GM12875 (cell line): ENCODE data around the gene VAV2.

ENCODE experiments used
- H3K4me3 ChIP-seq: one replicate; pipeline ENCODE4 v1.5.1; 2011; ENCODE audit warnings: low read depth, low read length, control low read depth
- CTCF ChIP-seq: IDR thresholded peaks from 2 replicates; pipeline ENCODE4 v1.5.1; 2011; ENCODE audit warnings: low read depth, mild to moderate bottlenecking, control low read depth, inconsistent platforms, low read length, moderate library complexity, borderline replicate concordance; ENCODE audit not compliant: insufficient read depth

VAV2 gene

GRCh38 chr9:134011401-134011800 is 19.3 kb upstream of the VAV2 start:
- TF ChIP-seq CTCF = no peak
- no peak overlapping the region for H3K4me3 ChIP-seq

- TF ChIP-seq CTCF = no peak
- no peak overlapping the region for H3K4me3 ChIP-seq
Observed at GRCh38 chr9:134010310-134011173, 18.4 kb upstream of the VAV2 start.

- TF ChIP-seq CTCF = no peak
- H3K4me3 ChIP-seq = no peak overlapping the region
Observed at GRCh38 chr9:134007571-134007970, 15.4 kb upstream of the VAV2 start.

GRCh38 chr9:134007150-134007549 is 15.0 kb upstream of the VAV2 start:
- no peak for TF ChIP-seq CTCF

GRCh38 chr9:134005381-134005780 is 13.3 kb upstream of the VAV2 start:
- H3K4me3 ChIP-seq = no peak overlapping the region
- TF ChIP-seq CTCF = no peak

More at GRCh38 chr9:134007150-134007549, 15.0 kb upstream of the VAV2 start:
- H3K4me3 ChIP-seq = no peak overlapping the region

- TF ChIP-seq CTCF = no peak
- H3K4me3 ChIP-seq = no peak overlapping the region
Observed at GRCh38 chr9:134004881-134005280, 12.8 kb upstream of the VAV2 start.
